ENCODE results near the gene KCNA1.

- TF ChIP-seq POLR2A (IDR thresholded peaks at IDR 0.05; ENCODE audit: low read depth, low read length) (no peak), SPI1 (IDR thresholded peaks at IDR 0.05; ENCODE audit: low read depth, low read length) (no peak), TAF1 (IDR thresholded peaks at IDR 0.05; ENCODE audit: low read depth, low read length) (no peak), POLR2AphosphoS5 (IDR thresholded peaks at IDR 0.05; ENCODE audit: low read depth, low read length) (no peak), POU2F2 (IDR thresholded peaks at IDR 0.05; ENCODE audit: low read depth, low read length) (no peak), PAX5 (IDR thresholded peaks at IDR 0.05; ENCODE audit: insufficient read depth, low read length, severe bottlenecking) (no peak)
Measured at GRCh38 chr12:4864575-4864974, 45.1 kb upstream of the KCNA1 start.
